ENCODE data around the gene LRCH4.

GRCh38 chr7:100532165-100533022 is 53.5 kb downstream of the LRCH4 start:
- TF ChIP-seq CTCF (IDR thresholded peaks at IDR 0.05) (no peak), POLR2A (IDR thresholded peaks at IDR 0.05) (no peak)
